K562 (cell line): ENCODE results near the gene GZF1. TPM values are rescaled to one million over a fixed set of nuclear protein-coding genes. Genes with fewer than 3 reads are reported as not detected.
A peak's percentile ranks its signal among the peaks of the same experiment; 100 is the strongest.

Source experiments
- ATF2 ChIP-seq: sonication (generic); formaldehyde crosslinking; IDR thresholded peaks from 2 replicates; pipeline ENCODE4 v1.8.1; 2022; ENCODE audit warnings: missing genetic modification reagents
- BRF2 ChIP-seq: IDR thresholded peaks from 3 replicates; pipeline ENCODE4 v1.6.1; 2011; ENCODE audit warnings: borderline replicate concordance, mild to moderate bottlenecking; ENCODE audit not compliant: insufficient read length, insufficient read depth
- CAMTA2 ChIP-seq: fragments of 250-450 bp; sonication (Bioruptor Pico); conservative IDR thresholded peaks from 2 replicates; pipeline ENCODE4 v1.5.1; 2022
- ELK3 ChIP-seq: fragments of 450-650 bp; formaldehyde crosslinking; IDR thresholded peaks from 2 replicates; pipeline ENCODE4 v1.4.0; 2020; ENCODE audit warnings: mild to moderate bottlenecking
- ETV6 ChIP-seq, 3 experiments: fragments of 150-350 bp in 1 of 3; sonication (generic) in 1 of 3; formaldehyde crosslinking in 1 of 3; IDR thresholded peaks; 2 replicates each; pipeline versions ENCODE4 v1.6.1 to v1.8.0; 2014 to 2022; ENCODE audit warnings: borderline replicate concordance in 2 of 3, low read depth in 2 of 3, antibody characterized with exemption in 1 of 3, low read length in 1 of 3, mild to moderate bottlenecking in 1 of 3, missing genetic modification reagents in 1 of 3
- EZH2 ChIP-seq: IDR thresholded peaks from 2 replicates; pipeline ENCODE4 v1.6.1; 2012; ENCODE audit warnings: low read depth, mild to moderate bottlenecking, inconsistent platforms, low read length, borderline replicate concordance
- FOSL1 ChIP-seq: fragments of 200-800 bp; sonication (Bioruptor generic); conservative IDR thresholded peaks from 2 replicates; pipeline ENCODE4 v1.6.1; 2016; ENCODE audit warnings: missing genetic modification characterization, missing compliant biosample characterization
- HNRNPLL ChIP-seq: fragments of 200-400 bp; formaldehyde crosslinking; IDR thresholded peaks from 2 replicates; pipeline ENCODE4 v1.6.1; 2017; ENCODE audit warnings: low read length, low read depth, mild to moderate bottlenecking; ENCODE audit not compliant: poor library complexity, severe bottlenecking
- KHSRP ChIP-seq: fragments of 450-650 bp; IDR thresholded peaks from 2 replicates; pipeline ENCODE4 v1.6.1; 2017
- MEIS2 ChIP-seq: fragments of 450-650 bp; IDR thresholded peaks from 2 replicates; pipeline ENCODE4 v1.6.1; 2014; ENCODE audit warnings: mild to moderate bottlenecking; ENCODE audit not compliant: partially characterized antibody
- MLLT1 ChIP-seq, 2 experiments: fragments of 450-650 bp; IDR thresholded peaks; 2 replicates each; pipeline ENCODE4 v1.6.1; 2016
- POLR2G ChIP-seq: fragments of 200-400 bp; formaldehyde crosslinking; IDR thresholded peaks from 2 replicates; pipeline ENCODE4 v1.6.1; 2017; ENCODE audit warnings: low read depth, mild to moderate bottlenecking, antibody characterized with exemption, low read length, moderate library complexity
- POLR3A ChIP-seq: IDR thresholded peaks from 2 replicates; pipeline ENCODE4 v1.6.1; 2011; ENCODE audit warnings: borderline replicate concordance, mild to moderate bottlenecking, moderate library complexity; ENCODE audit not compliant: insufficient read length, insufficient read depth; ENCODE audit errors: extremely low read depth
- PTRF ChIP-seq: fragments of 450-650 bp; IDR thresholded peaks from 2 replicates; pipeline ENCODE4 v1.6.1; 2016; ENCODE audit warnings: mild to moderate bottlenecking, missing genetic modification characterization, missing compliant biosample characterization
- TCF3 ChIP-seq: sonication (generic); formaldehyde crosslinking; IDR thresholded peaks from 2 replicates; pipeline ENCODE4 v1.4.0; 2020; ENCODE audit warnings: mild to moderate bottlenecking, missing genetic modification reagents
- ZFP91 ChIP-seq: sonication (generic); formaldehyde crosslinking; IDR thresholded peaks from 2 replicates; pipeline ENCODE4 v1.8.0; 2022; ENCODE audit warnings: mild to moderate bottlenecking, missing genetic modification reagents
- ZNF146 ChIP-seq: IDR thresholded peaks from one replicate; pipeline ENCODE4 v1.6.1; 2018; ENCODE audit warnings: missing compliant biosample characterization; ENCODE audit not compliant: unreplicated experiment
- ZNF282 ChIP-seq: sonication (generic); formaldehyde crosslinking; IDR thresholded peaks from 2 replicates; pipeline ENCODE4 v1.8.1; 2023; ENCODE audit warnings: missing genetic modification reagents
- ZNF436 ChIP-seq: fragments of 250-450, 450-650 bp; sonication (Bioruptor Pico); formaldehyde crosslinking; IDR thresholded peaks from 2 replicates; pipeline ENCODE4 v1.7.0; 2020; ENCODE audit warnings: mild to moderate bottlenecking
- ZNF780A ChIP-seq: fragments of 250-450 bp; sonication (Bioruptor Pico); IDR thresholded peaks from 2 replicates; pipeline ENCODE4 v1.5.0; 2021; ENCODE audit warnings: mild to moderate bottlenecking
- polyA plus RNA-seq, 8 experiments: library from polyadenylated mRNA; depleted of rRNA in 4 of 8; stranded (reverse) in 5 of 8; unstranded in 3 of 8; fragments of >200 nt; fragmentation: Nextera tagmentation in 2 of 8; fragmentation: Illumina TruSeq in 1 of 8; extraction: Ambion mirVana in 2 of 8; extraction: Trizol in 1 of 8; gene quantifications; 2 replicates each; pipeline versions ENCODE4 v1.2.1 to v1.2.3, GENCODE V29; 2011 to 2014; ENCODE audit warnings: inconsistent platforms in 1 of 8, missing spikeins in 1 of 8
- total RNA-seq, 7 experiments: library from RNA; depleted of rRNA in 6 of 7; stranded (reverse); fragments of >200 nt in 6 of 7; fragmentation: Illumina TruSeq in 2 of 7; extraction: Trizol in 2 of 7; gene quantifications; 2 replicates each; pipeline versions ENCODE4 v1.2.1 to v1.2.3, GENCODE V29; 2011 to 2021; ENCODE audit warnings: low replicate concordance in 1 of 7

GZF1 gene
- total and polyA plus RNA-seq, 9 of the 15 experiments (the other 6 are each of a cell fraction or from before 2014, with no cell fraction given), result 1.2 to 15.7 (median 7.4) TPM

GRCh38 chr20:23361476-23362391 is at the start of gene GZF1 (continued):
- TF ChIP-seq ELK3 (CRISPR knock-in tag) (no peak), MEIS2 (peak; percentile 91), POLR3A (no peak), BRF2 (no peak), ZNF780A (no peak), ZFP91 (CRISPR knock-in tag) (no peak), ZNF282 (CRISPR knock-in tag) (no peak), CAMTA2 (no peak), POLR2G (peak; percentile 92), ZNF436 (CRISPR knock-in tag) (no peak), ETV6 (IDR thresholded peaks at IDR 0.05; ENCODE audit: borderline replicate concordance in 1 of 2, low read depth in 2 of 2, low read length in 1 of 2) (no peak), ETV6 (CRISPR knock-in tag; IDR thresholded peaks at IDR 0.05; ENCODE audit: borderline replicate concordance) (no peak), ZNF146 (CRISPR knock-in tag) (no peak), EZH2 (no peak), PTRF (tag) (no peak), HNRNPLL (no peak), TCF3 (CRISPR knock-in tag) (no peak; the same call in 1 of the 2 replicates), MLLT1 (IDR thresholded peaks at IDR 0.05) (peak in 1 of 2 experiments; percentile 92; a peak in 2 of 4 replicates), ATF2 (peak; percentile 91; the same call in 1 of the 2 replicates), KHSRP (no peak), FOSL1 (tag) (peak; percentile 68)
